Frontal cortex (tissue), 4 donors: ENCODE results near the gene APOA1. TPM values are rescaled to one million over a fixed set of nuclear protein-coding genes. Genes with fewer than 3 reads are reported as not detected.
A peak's percentile ranks its signal among the peaks of the same experiment; 100 is the strongest.

Experiments used
- DNase-seq, 2 donors: peaks; one replicate each; pipeline ENCODE4 v3.0.0; 2012; ENCODE audit warnings: low spot score in 2 of 2
- FAIRE-seq: peaks from 2 replicates; lab custom pipeline; 2012; peaks lifted over from hg19 to GRCh38; lab: Jason Lieb, UNC
- total RNA-seq: library from RNA; depleted of rRNA; stranded (reverse); fragments of >200 nt; gene quantifications from one replicate; pipeline ENCODE4 v1.2.3, GENCODE V29; 2014
- donor health status: control.
- donor health status: control.
- donor health status: control.

APOA1 gene
- not detected for total RNA-seq

- DNase-seq, result no peak
Measured at GRCh38 chr11:116837231-116838091, at the start of gene APOA1. Gene APOA1 (minus strand): TSS chr11:116837622. CDS start chr11:116837387, 235 bp downstream.

GRCh38 chr11:116885951-116886655 is 48.7 kb upstream of the APOA1 start:
- DNase-seq (no peak), FAIRE-seq (no peak)

More at GRCh38 chr11:116837231-116838091, at the start of gene APOA1:
- FAIRE-seq, result no peak

GRCh38 chr11:116882386-116882785 is 45.0 kb upstream of the APOA1 start:
- DNase-seq, result no peak
- no peak for FAIRE-seq

GRCh38 chr11:116881143-116881542 is 43.7 kb upstream of the APOA1 start:
- DNase-seq (no peak), FAIRE-seq (no peak)

- DNase-seq, result peak; percentile 16 to 51
- peak; percentile 23 for FAIRE-seq
Measured at GRCh38 chr11:116879800-116880625, 42.6 kb upstream of the APOA1 start.

GRCh38 chr11:116876656-116877055 is 39.2 kb upstream of the APOA1 start:
- no peak for FAIRE-seq
- no peak for DNase-seq

GRCh38 chr11:116875194-116875593 is 37.8 kb upstream of the APOA1 start:
- DNase-seq (no peak), FAIRE-seq (no peak)

GRCh38 chr11:116874251-116874650 is 36.8 kb upstream of the APOA1 start:
- FAIRE-seq, result no peak
- no peak for DNase-seq

GRCh38 chr11:116873381-116873780 is 36.0 kb upstream of the APOA1 start:
- DNase-seq (no peak), FAIRE-seq (no peak)

- DNase-seq (no peak), FAIRE-seq (no peak)
Measured at GRCh38 chr11:116871248-116871647, 33.8 kb upstream of the APOA1 start.

- DNase-seq (no peak), FAIRE-seq (no peak)
Measured at GRCh38 chr11:116870054-116870453, 32.6 kb upstream of the APOA1 start.

- FAIRE-seq (no peak), DNase-seq (no peak)
Measured at GRCh38 chr11:116869610-116870009, 32.2 kb upstream of the APOA1 start.

GRCh38 chr11:116868066-116868465 is 30.6 kb upstream of the APOA1 start:
- FAIRE-seq, result no peak
- DNase-seq, result no peak

GRCh38 chr11:116867619-116868018 is 30.2 kb upstream of the APOA1 start:
- no peak for DNase-seq
- FAIRE-seq, result no peak

GRCh38 chr11:116866804-116867455 is 29.5 kb upstream of the APOA1 start:
- FAIRE-seq (no peak), DNase-seq (no peak)

- no peak for FAIRE-seq
- DNase-seq, result no peak
Measured at GRCh38 chr11:116865696-116866095, 28.3 kb upstream of the APOA1 start.

- DNase-seq (no peak), FAIRE-seq (no peak)
Measured at GRCh38 chr11:116864531-116864930, 27.1 kb upstream of the APOA1 start.

GRCh38 chr11:116862951-116863350 is 25.5 kb upstream of the APOA1 start:
- FAIRE-seq (no peak), DNase-seq (no peak)

- FAIRE-seq (no peak), DNase-seq (no peak)
Measured at GRCh38 chr11:116862185-116862584, 24.8 kb upstream of the APOA1 start.

- no peak for FAIRE-seq
- DNase-seq, result no peak
Measured at GRCh38 chr11:116861539-116861938, 24.1 kb upstream of the APOA1 start.
